CD4-positive, alpha-beta T cell treated with Interleukin-2 at 100 ng/mL for 4 hours (primary cell): ENCODE data around the gene LRRC8D.
"Not testable (repeated sequence)": the region's sequence is repeated elsewhere in the genome, so short reads cannot be mapped to it uniquely, and the experiment has no call there.

Experiments used
- DNase-seq: peaks from one replicate; pipeline ENCODE4 v3.0.0-alpha.2; 2020; ENCODE audit warnings: low spot score

Gene LRRC8D

GRCh38 chr1:89962024-89962741 is 141.4 kb downstream of the LRRC8D start:
- no peak for DNase-seq

- no peak for DNase-seq
Measured at GRCh38 chr1:89962742-89963075, 141.9 kb downstream of the LRRC8D start.

GRCh38 chr1:89965193-89965768 is 144.4 kb downstream of the LRRC8D start:
- no peak for DNase-seq

- DNase-seq, result no peak
Measured at GRCh38 chr1:89966656-89967055, 145.8 kb downstream of the LRRC8D start.

- DNase-seq, result no peak
Measured at GRCh38 chr1:89971600-89971999, 150.8 kb downstream of the LRRC8D start.

- no peak for DNase-seq
Measured at GRCh38 chr1:89972024-89972423, 151.2 kb downstream of the LRRC8D start.

GRCh38 chr1:89973471-89974127 is 152.8 kb downstream of the LRRC8D start:
- DNase-seq, result no peak

GRCh38 chr1:89974256-89974655 is 153.4 kb downstream of the LRRC8D start:
- DNase-seq, result no peak

GRCh38 chr1:89974696-89975470 is 154.1 kb downstream of the LRRC8D start:
- DNase-seq, result no peak

- no peak for DNase-seq
Measured at GRCh38 chr1:89975540-89976125, 154.8 kb downstream of the LRRC8D start.

GRCh38 chr1:89978755-89979154 is 157.9 kb downstream of the LRRC8D start:
- no peak for DNase-seq

GRCh38 chr1:89980605-89981004 is 159.8 kb downstream of the LRRC8D start:
- DNase-seq, result no peak

GRCh38 chr1:89982846-89983245 is 162.0 kb downstream of the LRRC8D start:
- not testable (repeated sequence) for DNase-seq

GRCh38 chr1:89984564-89985116 is 163.8 kb downstream of the LRRC8D start:
- not testable (repeated sequence) for DNase-seq

GRCh38 chr1:89986020-89986419 is 165.2 kb downstream of the LRRC8D start:
- DNase-seq, result no peak
